H1 (cell line): ENCODE results near the gene SLX9. TPM values are rescaled to one million over a fixed set of nuclear protein-coding genes. Genes with fewer than 3 reads are reported as not detected.

Source experiments
- CTCF ChIA-PET: fragments of 300-600 bp; sonication (Branson Sonifier 250); formaldehyde crosslinking; loops from one replicate; lab custom pipeline; 2021; ENCODE audit not compliant: partially characterized antibody; lab: Charles Lee
- POLR2A ChIA-PET: fragments of 300-600 bp; sonication (Branson Sonifier 250); formaldehyde crosslinking; loops from one replicate; lab custom pipeline; 2021; ENCODE audit warnings: inconsistent platforms; ENCODE audit not compliant: partially characterized antibody; lab: Charles Lee
- DNase-seq, 2 experiments: peaks; one replicate each; pipeline versions ENCODE4 v3.0.0 to v3.0.0-alpha.2; 2010 to 2022; ENCODE audit warnings: low spot score in 2 of 2, low read depth in 1 of 2, mixed read lengths in 1 of 2
- FAIRE-seq: peaks from 2 replicates; lab custom pipeline; 2011; peaks lifted over from hg19 to GRCh38; lab: Jason Lieb, UNC
- H2AFZ ChIP-seq: 2 replicates; pipeline ENCODE4 v1.8.1; 2012; ENCODE audit warnings: low read length, inconsistent platforms
- H2AK5ac ChIP-seq: 2 replicates; pipeline ENCODE4 v1.6.1; 2013; ENCODE audit warnings: low read depth, low read length
- H2BK120ac ChIP-seq: replicated peaks from 2 replicates; pipeline ENCODE3; 2013; ENCODE audit warnings: low read depth, low read length, inconsistent platforms
- H2BK12ac ChIP-seq: 2 replicates; pipeline ENCODE4 v1.6.1; 2013; ENCODE audit warnings: low read depth, low read length
- H2BK15ac ChIP-seq: 2 replicates; pipeline ENCODE4 v1.6.1; 2013; ENCODE audit warnings: low read length
- H2BK20ac ChIP-seq: 2 replicates; pipeline ENCODE4 v1.6.1; 2013; ENCODE audit warnings: low read length
- H2BK5ac ChIP-seq: 2 replicates; pipeline ENCODE4 v1.6.1; 2013; ENCODE audit warnings: low read depth, low read length
- H3K14ac ChIP-seq: 2 replicates; pipeline ENCODE4 v1.6.1; 2013; ENCODE audit warnings: inconsistent platforms; ENCODE audit not compliant: insufficient read length
- H3K18ac ChIP-seq: 2 replicates; pipeline ENCODE4 v1.6.1; 2013; ENCODE audit warnings: low read length; ENCODE audit errors: extremely low read depth
- H3K23ac ChIP-seq: 2 replicates; pipeline ENCODE4 v1.6.1; 2013; ENCODE audit warnings: inconsistent platforms; ENCODE audit not compliant: insufficient read length
- H3K23me2 ChIP-seq: 2 replicates; pipeline ENCODE4 v1.6.1; 2013; ENCODE audit warnings: low read depth, low read length
- H3K27ac ChIP-seq: 2 replicates; pipeline ENCODE4 v1.6.1; 2011; ENCODE audit warnings: low read depth, low read length, inconsistent platforms
- H3K27me3 ChIP-seq, 4 experiments: replicated peaks in 1 of 4; 1 replicate in 1 of 4; 2 replicates in 3 of 4; pipeline versions ENCODE4 v1.6.1 to v1.8.1; 2011 to 2013; ENCODE audit warnings: low read length in 3 of 4, mild to moderate bottlenecking in 3 of 4, inconsistent platforms in 2 of 4, mixed read lengths in 2 of 4, moderate library complexity in 1 of 4; ENCODE audit not compliant: control insufficient read depth in 3 of 4, insufficient read depth in 3 of 4; ENCODE audit errors: extremely low read depth in 1 of 4
- H3K36me3 ChIP-seq, 4 experiments: 2 replicates each; pipeline versions ENCODE4 v1.6.1 to v1.8.1; 2011 to 2013; ENCODE audit warnings: mild to moderate bottlenecking in 4 of 4, low read length in 3 of 4, moderate library complexity in 2 of 4, control low read depth in 1 of 4, inconsistent platforms in 1 of 4; ENCODE audit not compliant: insufficient read depth in 4 of 4, control insufficient read depth in 2 of 4
- H3K4ac ChIP-seq: replicated peaks from 2 replicates; pipeline ENCODE3; 2013; ENCODE audit warnings: low read length, low read depth, mixed read lengths, inconsistent platforms; ENCODE audit not compliant: insufficient read length
- H3K4me1 ChIP-seq, 4 experiments: replicated peaks in 1 of 4; 1 replicate in 1 of 4; 2 replicates in 3 of 4; pipeline versions ENCODE4 v1.6.1 to v1.8.1; 2011 to 2013; ENCODE audit warnings: low read length in 3 of 4, inconsistent platforms in 2 of 4, mixed read lengths in 1 of 4; ENCODE audit not compliant: insufficient read depth in 4 of 4, control insufficient read depth in 3 of 4
- H3K4me2 ChIP-seq, 2 experiments: 2 replicates each; pipeline versions ENCODE4 v1.6.1 to v1.8.1; 2011 to 2013; ENCODE audit warnings: low read depth in 2 of 2, low read length in 2 of 2, control low read depth in 1 of 2, inconsistent platforms in 1 of 2, mild to moderate bottlenecking in 1 of 2; ENCODE audit not compliant: insufficient read depth in 1 of 2
- H3K4me3 ChIP-seq, 4 experiments: fragments of 200-600, 300-600 bp in 1 of 4; sonication (generic), shearing (Covaris generic), sonication (Bioruptor Twin) in 1 of 4; 2 replicates each; pipeline versions ENCODE4 v1.5.1 to v1.8.1; 2011 to 2016; ENCODE audit warnings: low read length in 4 of 4, low read depth in 3 of 4, control low read depth in 2 of 4, inconsistent platforms in 2 of 4, mild to moderate bottlenecking in 2 of 4, mixed read lengths in 1 of 4, moderate library complexity in 1 of 4; ENCODE audit not compliant: insufficient read depth in 2 of 4; ENCODE audit errors: extremely low read depth in 1 of 4
- H3K56ac ChIP-seq: replicated peaks from 2 replicates; pipeline ENCODE3; 2013; ENCODE audit warnings: low read depth, mild to moderate bottlenecking, mixed read lengths, low read length, inconsistent platforms; ENCODE audit not compliant: insufficient read length
- H3K79me1 ChIP-seq: 2 replicates; pipeline ENCODE4 v1.6.1; 2013; ENCODE audit warnings: low read depth, low read length, control low read depth
- H3K79me2 ChIP-seq, 2 experiments: 2 replicates each; pipeline versions ENCODE4 v1.6.1 to v1.8.1; 2012 to 2013; ENCODE audit warnings: low read length in 2 of 2, mild to moderate bottlenecking in 2 of 2, inconsistent platforms in 1 of 2; ENCODE audit not compliant: insufficient read depth in 2 of 2, control insufficient read depth in 1 of 2
- H3K9ac ChIP-seq, 4 experiments: replicated peaks in 1 of 4; 1 replicate in 1 of 4; 2 replicates in 3 of 4; pipeline versions ENCODE4 v1.6.1 to v1.8.1; 2011 to 2013; ENCODE audit warnings: low read depth in 3 of 4, low read length in 3 of 4, control low read depth in 2 of 4, mild to moderate bottlenecking in 2 of 4, moderate library complexity in 2 of 4, inconsistent platforms in 1 of 4; ENCODE audit errors: extremely low read depth in 1 of 4
- H3K9me3 ChIP-seq, 2 experiments: 2 replicates each; pipeline versions ENCODE4 v1.6.1 to v1.8.1; 2012 to 2013; ENCODE audit warnings: mild to moderate bottlenecking in 2 of 2, moderate library complexity in 2 of 2, control low read depth in 1 of 2, inconsistent platforms in 1 of 2, low read depth in 1 of 2, low read length in 1 of 2, mixed read lengths in 1 of 2; ENCODE audit not compliant: insufficient read depth in 2 of 2
- H4K20me1 ChIP-seq, 2 experiments: replicated peaks in 1 of 2; 2 replicates each; pipeline versions ENCODE3 to v1.8.1; 2011 to 2013; ENCODE audit warnings: inconsistent platforms in 2 of 2, low read length in 2 of 2, mild to moderate bottlenecking in 1 of 2; ENCODE audit not compliant: insufficient read depth in 2 of 2, control insufficient read depth in 1 of 2
- H4K5ac ChIP-seq: 2 replicates; pipeline ENCODE4 v1.6.1; 2013; ENCODE audit warnings: low read length, low read depth, mixed read lengths, inconsistent platforms; ENCODE audit not compliant: insufficient read length
- H4K8ac ChIP-seq: 2 replicates; pipeline ENCODE4 v1.8.0; 2013; ENCODE audit warnings: mild to moderate bottlenecking, moderate library complexity, low read length, inconsistent platforms; ENCODE audit not compliant: insufficient read depth; ENCODE audit errors: extremely low read depth
- H4K91ac ChIP-seq: replicated peaks from 2 replicates; pipeline ENCODE3; 2013; ENCODE audit warnings: low read length, mixed read lengths, inconsistent platforms; ENCODE audit not compliant: insufficient read length
- MAX ChIP-seq: IDR thresholded peaks from 2 replicates; pipeline ENCODE4 v1.6.1; 2012; ENCODE audit warnings: inconsistent platforms
- NANOG ChIP-seq: IDR thresholded peaks from 2 replicates; pipeline ENCODE4 v1.6.1; 2011; ENCODE audit warnings: low read length, low read depth, mild to moderate bottlenecking, inconsistent platforms; ENCODE audit not compliant: insufficient read depth, poor library complexity, severe bottlenecking
- SP1 ChIP-seq: IDR thresholded peaks from 2 replicates; pipeline ENCODE4 v1.6.1; 2011; ENCODE audit warnings: low read depth, low read length
- WGBS, 2 experiments: shearing (Covaris generic) in 1 of 2; methylation state at CpG; one replicate each; pipeline versions ENCODE4 v1.1.6 to v1.1.7; 2013 to 2015; ENCODE audit warnings: low lambda C conversion rate in 2 of 2, mixed read lengths in 2 of 2, inconsistent platforms in 1 of 2, low coverage in 1 of 2, missing lambda C conversion rate in 1 of 2; ENCODE audit not compliant: insufficient replicate concordance in 2 of 2, insufficient coverage in 1 of 2, insufficient read length in 1 of 2; ENCODE audit errors: extremely low coverage in 1 of 2, missing lambda C conversion rate in 1 of 2; 5-methylcytosine and 5-hydroxymethylcytosine counted together
- polyA plus RNA-seq, 7 experiments: library from polyadenylated mRNA; depleted of rRNA in 3 of 7; stranded (reverse) in 5 of 7; unstranded in 2 of 7; fragments of >200 nt in 5 of 7; fragments of 200-250 nt in 2 of 7; gene quantifications; 1 replicate in 5 of 7; 2 replicates in 1 of 7; 4 replicates in 1 of 7; pipeline versions ENCODE4 v1.2.1 to v1.2.3, GENCODE V29; 2011 to 2013; ENCODE audit warnings: missing spikeins in 2 of 7, mixed read lengths in 2 of 7
- total RNA-seq: library from RNA; stranded (reverse); fragmentation: NEBNext Ultra II Directional; extraction: Animal tissue kit (Norgen Biotek cat#: 25700); gene quantifications from 2 replicates; pipeline ENCODE4 v1.2.1, GENCODE V29; 2021

The SLX9 gene
- total and polyA plus RNA-seq, 2 of the 8 experiments (the other 6 are each of a cell fraction or from before 2014, with no cell fraction given) = 17.7 to 57.3 TPM

DNA sequence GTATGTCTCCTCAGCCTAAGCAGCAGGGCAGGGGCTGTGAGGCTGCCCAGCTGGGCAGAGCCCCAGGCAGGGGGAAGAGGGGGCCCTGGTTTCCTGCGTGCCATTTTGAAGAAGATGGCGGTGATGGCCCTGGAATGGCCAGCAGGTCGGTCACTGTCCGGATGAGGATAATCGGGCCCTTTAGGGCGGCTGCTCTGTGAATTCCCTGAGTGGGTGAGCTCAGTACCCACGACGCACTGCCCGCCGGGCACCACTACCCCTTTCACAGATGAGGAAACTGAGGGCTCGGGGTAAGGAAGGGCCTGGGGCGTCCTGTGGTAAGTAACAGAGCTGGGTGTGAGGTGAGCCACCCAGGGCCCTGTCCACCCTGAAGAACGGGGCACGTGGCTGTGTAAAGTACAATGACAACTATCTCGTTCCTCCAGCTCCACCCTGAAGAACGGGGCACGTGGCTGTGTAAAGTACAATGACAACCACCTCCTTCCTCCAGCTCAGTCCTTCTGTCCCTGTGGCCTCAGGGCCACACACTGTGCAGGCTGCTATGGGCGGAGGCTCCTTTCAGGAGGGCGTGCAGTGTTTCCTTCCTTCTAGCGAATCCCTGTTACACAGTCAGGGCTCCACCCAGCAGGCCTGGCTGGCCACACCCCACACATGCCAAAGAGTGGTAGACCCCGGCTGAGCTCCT, 42.4 kb upstream of the SLX9 start:
- FAIRE-seq = no peak
- DNase-seq = no peak
- Histone ChIP-seq H4K8ac (no peak overlapping the region), H3K9ac (no peak overlapping the region), H3K79me1 (no peaks in the 10 kb centered on the region), H4K5ac (no peak overlapping the region), H3K56ac (no peak overlapping the region), H3K23ac (no peak overlapping the region), H3K27me3 (no peaks in the 10 kb centered on the region; a peak in 1 of 7 replicates), H3K9me3 (no peaks in the 10 kb centered on the region; a peak in 1 of 4 replicates), H4K91ac (no peak overlapping the region), H3K4me1 (peaks cover 0 to 4% (median 2%) of the 10 kb centered on the region in 4 experiments; a peak in 2 of 7 replicates), H3K4ac (no peak overlapping the region), H2BK5ac (no peak overlapping the region), H2BK12ac (no peak overlapping the region), H3K36me3 (no peaks in the 10 kb centered on the region; a peak in 1 of 8 replicates), H4K20me1 (peaks cover 0 to 6% of the 10 kb centered on the region in 2 experiments), H3K14ac (no peak overlapping the region), H2AFZ (no peak overlapping the region), H3K4me3 (no peak overlapping the region), H3K27ac (no peak overlapping the region), H3K4me2 (no peak overlapping the region), H3K23me2 (no peaks in the 10 kb centered on the region), H2BK20ac (no peak overlapping the region), H2BK15ac (no peak overlapping the region), H2AK5ac (no peak overlapping the region), H3K79me2 (no peaks in the 10 kb centered on the region), H3K18ac (no peak overlapping the region), H2BK120ac (no peak overlapping the region)
- no peak for TF ChIP-seq NANOG
- no peak for TF ChIP-seq SP1
- peak; percentile 25; the same call in 1 of the 2 replicates for TF ChIP-seq MAX
- 83% methylated on average over 16 of the region's 21 CpGs; no CpG with 5 or more reads in 1 of the 2 experiments for WGBS, 2 experiments
- CTCF ChIA-PET = interaction anchor here (0.6 to 2.6 kb wide), 11 partner anchors 9 to 52 kb away, joined by 3 to 10 read pairs (median 4); partner anchors contain the start of gene PTTG1IP
- POLR2A ChIA-PET = interaction anchor here (0.6 to 1.4 kb wide), 5 partner anchors 14 to 50 kb away, joined by 3 to 4 read pairs (median 3); partner anchors contain the start of gene PTTG1IP
